Activated gamma-delta T cell treated with Interleukin-2 at 50 U/mL for 16 hours (primary cell): ENCODE results near the gene TSPY10.
"Not testable (repeated sequence)": the region's sequence is repeated elsewhere in the genome, so short reads cannot be mapped to it uniquely, and the experiment has no call there.

ENCODE experiments used
- DNase-seq: peaks from one replicate; pipeline ENCODE4 v3.0.0-alpha.2; 2020

The TSPY10 gene, protein sequence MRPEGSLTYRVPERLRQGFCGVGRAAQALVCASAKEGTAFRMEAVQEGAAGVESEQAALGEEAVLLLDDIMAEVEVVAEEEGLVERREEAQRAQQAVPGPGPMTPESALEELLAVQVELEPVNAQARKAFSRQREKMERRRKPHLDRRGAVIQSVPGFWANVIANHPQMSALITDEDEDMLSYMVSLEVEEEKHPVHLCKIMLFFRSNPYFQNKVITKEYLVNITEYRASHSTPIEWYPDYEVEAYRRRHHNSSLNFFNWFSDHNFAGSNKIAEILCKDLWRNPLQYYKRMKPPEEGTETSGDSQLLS

GRCh38 chrY:9527580-9527979 is at the start of gene TSPY10:
TSS of gene TSPY10 (plus strand) at chrY:9527880. CDS start at chrY:9527926, 46 bp downstream.
- not testable (repeated sequence) for DNase-seq

DNA sequence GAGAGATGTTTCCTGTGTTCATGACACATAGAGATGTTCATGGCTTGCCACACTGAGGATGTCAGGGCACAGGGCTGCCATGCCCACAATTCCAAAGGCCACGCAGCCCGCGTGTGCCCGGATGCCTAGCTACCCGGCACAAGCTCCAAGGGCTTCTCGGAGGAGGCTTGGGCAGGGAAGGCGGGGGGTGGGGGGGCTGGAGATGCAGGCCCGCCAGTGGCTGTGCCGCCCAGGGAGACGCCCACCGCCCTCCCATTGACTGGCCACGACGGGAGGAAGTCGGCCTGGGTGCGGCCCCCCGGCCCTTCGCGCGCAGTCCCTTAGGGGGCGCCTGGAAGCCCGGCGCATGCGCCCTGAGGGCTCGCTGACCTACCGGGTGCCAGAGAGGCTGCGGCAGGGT is 40.7 kb upstream of the TSPY10 start, which contains the start of gene TSPY9:
TSS of gene TSPY9 (plus strand) at position 301 of the 400 bp plus-strand sequence. CDS start at position 347, 46 bp downstream.
- DNase-seq: not testable (repeated sequence)

DNA sequence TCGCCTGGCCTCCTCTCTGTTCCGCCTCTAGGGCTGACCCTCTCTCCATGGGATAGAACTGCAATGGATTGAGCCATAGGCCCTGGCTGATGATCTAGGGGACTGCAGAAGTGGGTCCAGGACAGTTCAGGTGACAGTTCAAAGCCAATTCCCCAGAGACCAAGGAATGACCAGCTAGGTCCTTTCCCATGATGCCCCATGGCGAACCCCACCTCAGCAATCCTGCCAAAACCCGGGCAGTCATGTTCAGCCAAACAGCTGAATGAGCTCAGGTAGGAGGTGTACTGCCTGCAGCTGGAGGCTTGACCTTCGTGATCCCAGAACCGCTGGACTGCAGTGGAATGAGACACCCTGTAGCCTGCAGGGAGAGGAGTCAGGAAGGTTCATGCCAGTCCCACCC is 23.3 kb upstream of the TSPY10 start:
- DNase-seq: not testable (repeated sequence)

GRCh38 chrY:9516287-9516686 is 11.4 kb upstream of the TSPY10 start:
- not testable (repeated sequence) for DNase-seq
